ENCODE results near the gene FAM53C. TPM values are rescaled to one million over a fixed set of nuclear protein-coding genes. Genes with fewer than 3 reads are reported as not detected.

The FAM53C gene
- total RNA-seq, 4 donors from 2014 or later = 21.9 to 38.7 (median 25.3) TPM

DNA sequence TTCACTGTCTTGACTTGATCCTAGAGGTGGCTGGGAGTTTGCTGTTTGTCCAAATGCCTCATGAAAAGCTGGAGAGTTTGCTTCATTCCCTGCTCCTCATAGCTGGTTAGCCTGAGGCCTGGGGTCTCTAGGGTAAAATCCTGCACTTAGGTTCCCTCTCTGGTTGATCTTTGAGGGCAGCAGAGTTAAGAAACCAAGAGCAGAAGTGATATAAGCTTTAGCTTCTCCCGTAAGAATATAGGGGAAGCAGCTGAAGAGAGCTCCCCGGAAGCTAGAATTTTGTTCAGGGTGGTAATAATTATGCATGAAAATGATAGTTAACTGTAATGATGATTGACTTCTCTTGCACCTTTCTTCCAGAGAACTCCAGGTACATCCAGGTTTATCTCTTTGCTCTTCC lies 1.4 kb downstream of the FAM53C start:
- no peak for ATAC-seq (ENCODE audit: low FRiP score)

DNA sequence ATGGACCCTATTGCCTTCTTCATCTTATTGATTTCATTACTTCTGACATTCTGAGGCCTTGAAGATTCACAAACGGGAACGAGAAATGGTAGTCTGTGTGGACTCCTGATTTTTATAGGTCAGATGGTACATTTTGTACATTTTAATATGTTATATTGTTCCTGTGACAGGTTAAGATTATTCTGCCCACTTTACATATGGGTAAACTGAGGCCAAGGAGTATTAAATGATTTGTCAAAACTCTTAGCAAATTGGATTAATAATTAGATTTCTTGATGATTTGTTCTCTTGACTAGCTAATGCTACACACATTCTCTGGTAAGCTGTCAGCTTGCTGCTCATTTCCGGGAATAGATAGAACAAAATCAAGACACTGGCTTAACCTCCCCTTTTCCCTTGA lies 1.9 kb downstream of the FAM53C start:
- no peak for ATAC-seq (ENCODE audit: low FRiP score)
- TF ChIP-seq, protein P1, sequence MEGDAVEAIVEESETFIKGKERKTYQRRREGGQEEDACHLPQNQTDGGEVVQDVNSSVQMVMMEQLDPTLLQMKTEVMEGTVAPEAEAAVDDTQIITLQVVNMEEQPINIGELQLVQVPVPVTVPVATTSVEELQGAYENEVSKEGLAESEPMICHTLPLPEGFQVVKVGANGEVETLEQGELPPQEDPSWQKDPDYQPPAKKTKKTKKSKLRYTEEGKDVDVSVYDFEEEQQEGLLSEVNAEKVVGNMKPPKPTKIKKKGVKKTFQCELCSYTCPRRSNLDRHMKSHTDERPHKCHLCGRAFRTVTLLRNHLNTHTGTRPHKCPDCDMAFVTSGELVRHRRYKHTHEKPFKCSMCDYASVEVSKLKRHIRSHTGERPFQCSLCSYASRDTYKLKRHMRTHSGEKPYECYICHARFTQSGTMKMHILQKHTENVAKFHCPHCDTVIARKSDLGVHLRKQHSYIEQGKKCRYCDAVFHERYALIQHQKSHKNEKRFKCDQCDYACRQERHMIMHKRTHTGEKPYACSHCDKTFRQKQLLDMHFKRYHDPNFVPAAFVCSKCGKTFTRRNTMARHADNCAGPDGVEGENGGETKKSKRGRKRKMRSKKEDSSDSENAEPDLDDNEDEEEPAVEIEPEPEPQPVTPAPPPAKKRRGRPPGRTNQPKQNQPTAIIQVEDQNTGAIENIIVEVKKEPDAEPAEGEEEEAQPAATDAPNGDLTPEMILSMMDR (IDR thresholded peaks at IDR 0.05) = no peak

More for the DNA sequence above, 1.4 kb downstream of the FAM53C start:
- TF ChIP-seq, protein P1 (IDR thresholded peaks at IDR 0.05) = no peak
- DNase-seq (ENCODE audit: low spot score) = no peak

DNA sequence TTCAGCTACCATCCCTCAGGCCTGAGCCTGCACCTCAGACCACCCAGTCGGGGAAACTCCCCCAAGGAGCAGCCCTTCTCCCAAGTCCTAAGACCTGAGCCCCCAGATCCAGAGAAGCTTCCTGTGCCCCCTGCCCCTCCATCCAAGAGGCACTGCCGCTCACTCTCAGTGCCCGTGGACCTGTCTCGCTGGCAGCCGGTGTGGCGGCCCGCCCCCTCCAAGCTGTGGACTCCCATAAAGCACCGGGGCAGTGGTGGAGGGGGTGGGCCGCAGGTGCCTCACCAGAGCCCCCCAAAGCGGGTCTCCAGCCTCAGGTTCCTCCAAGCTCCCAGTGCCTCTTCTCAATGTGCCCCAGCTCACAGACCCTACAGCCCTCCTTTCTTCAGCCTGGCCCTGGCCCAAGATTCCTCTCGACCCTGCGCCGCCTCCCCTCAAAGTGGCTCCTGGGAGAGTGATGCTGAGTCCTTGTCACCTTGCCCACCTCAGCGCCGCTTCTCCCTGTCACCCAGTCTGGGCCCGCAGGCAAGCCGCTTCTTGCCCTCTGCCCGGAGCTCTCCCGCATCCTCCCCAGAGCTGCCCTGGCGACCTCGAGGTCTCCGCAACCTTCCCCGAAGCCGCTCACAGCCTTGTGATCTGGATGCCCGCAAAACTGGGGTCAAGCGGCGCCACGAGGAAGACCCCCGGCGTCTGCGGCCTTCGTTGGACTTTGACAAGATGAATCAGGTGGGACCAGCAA lies 7.0 kb downstream of the FAM53C start:
- TF ChIP-seq, protein P1 (IDR thresholded peaks at IDR 0.05) = no peak
- ATAC-seq (ENCODE audit: low FRiP score) (no peak), DNase-seq (ENCODE audit: low spot score) (no peak)

More for the DNA sequence above, 1.9 kb downstream of the FAM53C start:
- no peak for DNase-seq (ENCODE audit: low spot score)

DNA sequence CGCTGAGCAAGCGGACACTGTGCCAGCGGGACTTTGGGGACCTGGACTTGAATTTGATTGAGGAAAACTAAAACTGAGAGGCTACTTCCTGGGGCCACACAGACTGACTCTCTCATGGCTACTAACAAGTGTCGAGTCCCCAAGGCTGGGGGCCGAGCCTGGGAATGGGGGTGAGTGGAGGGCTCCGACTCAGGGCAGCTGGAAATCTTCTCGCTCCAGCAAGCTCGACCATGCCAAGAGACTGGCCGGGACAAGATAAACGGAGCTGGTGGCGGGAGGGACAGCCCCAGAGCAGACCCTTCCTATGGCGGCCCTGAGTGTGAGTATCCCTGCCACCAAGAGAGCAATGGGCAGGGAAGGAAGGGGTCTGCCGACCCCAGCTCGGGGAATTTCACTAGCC lies 8.8 kb downstream of the FAM53C start:
- DNase-seq (ENCODE audit: low spot score) = no peak
- TF ChIP-seq, protein P1 (IDR thresholded peaks at IDR 0.05) = no peak
- ATAC-seq (ENCODE audit: low FRiP score) = no peak

DNA sequence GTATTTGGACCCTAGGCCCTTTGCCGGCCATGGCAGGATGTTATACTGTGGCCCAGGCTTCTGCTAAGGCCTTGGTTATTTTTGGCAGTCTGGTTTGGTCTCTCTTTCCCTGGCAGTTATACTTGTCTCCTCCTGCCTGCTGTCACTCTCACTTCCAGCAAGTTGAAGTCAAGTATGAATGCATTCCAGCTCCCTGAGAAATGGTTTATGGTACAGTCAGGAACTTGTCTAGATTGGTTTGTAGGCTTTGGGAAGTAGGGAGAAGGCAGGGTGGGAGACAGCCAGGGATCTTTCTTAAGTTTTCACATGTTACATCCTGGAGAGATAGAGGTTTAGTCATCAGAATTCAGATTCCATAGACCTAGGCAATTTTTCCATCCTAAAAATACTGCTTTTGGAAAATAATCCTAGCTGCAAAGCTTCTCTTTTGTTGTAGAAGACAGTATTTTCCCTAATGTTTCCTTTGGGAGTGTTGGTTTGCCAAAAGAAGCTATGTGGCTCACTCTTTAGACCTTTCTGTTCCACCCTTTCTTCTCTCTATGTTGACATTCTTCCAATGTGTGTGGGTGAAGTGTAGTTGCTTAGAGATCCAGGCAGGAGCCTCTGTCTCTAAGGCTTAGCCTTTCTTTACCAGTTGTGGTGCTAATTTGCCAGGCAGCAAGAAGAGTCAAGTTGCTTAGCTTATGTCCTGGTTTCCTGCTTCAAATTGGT lies 11.9 kb downstream of the FAM53C start:
- TF ChIP-seq, protein P1 (IDR thresholded peaks at IDR 0.05) = no peak
- DNase-seq (ENCODE audit: low spot score) (no peak), ATAC-seq (ENCODE audit: low FRiP score) (no peak)

DNA sequence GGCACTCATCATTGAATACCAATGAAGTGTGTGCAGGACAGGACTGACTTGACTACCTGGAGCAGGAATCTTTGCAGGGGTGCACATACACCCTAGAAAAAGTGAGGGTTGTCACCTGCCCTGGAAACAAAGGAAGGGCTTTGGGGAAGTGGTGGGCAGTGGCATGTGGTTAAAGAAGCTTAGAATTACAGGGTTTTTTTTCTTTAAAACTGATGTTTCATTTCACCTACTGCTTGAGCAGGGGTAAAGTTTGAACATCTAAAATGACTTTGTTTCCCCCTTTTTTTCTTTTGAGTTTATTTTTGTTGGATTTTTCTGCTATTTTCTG lies 12.5 kb downstream of the FAM53C start:
- TF ChIP-seq, protein P1 (IDR thresholded peaks at IDR 0.05) = no peak
- DNase-seq (ENCODE audit: low spot score) (no peak), ATAC-seq (ENCODE audit: low FRiP score) (no peak)

DNA sequence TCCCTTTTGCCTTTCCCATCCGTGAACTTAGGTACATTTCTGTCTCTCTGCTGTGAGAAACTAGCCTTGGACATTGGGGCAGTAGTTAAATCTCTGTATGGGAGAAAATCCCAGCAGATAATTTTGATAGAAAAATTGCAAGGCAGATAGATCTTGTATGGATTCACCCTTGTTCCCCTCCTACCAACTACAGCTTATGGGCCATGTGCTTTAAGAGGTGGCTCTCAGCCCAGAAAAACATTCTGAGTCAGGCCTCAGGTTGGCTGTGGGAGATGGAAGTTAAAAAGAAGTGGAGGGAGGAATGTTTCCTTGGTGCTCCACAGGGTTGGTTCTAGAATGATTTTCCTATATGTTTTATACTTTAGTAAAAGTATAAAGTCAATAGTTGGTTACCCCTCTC lies 13.0 kb downstream of the FAM53C start:
- no peak for DNase-seq (ENCODE audit: low spot score)
- ATAC-seq (ENCODE audit: low FRiP score) = no peak
- TF ChIP-seq, protein P1 (IDR thresholded peaks at IDR 0.05) = no peak
